ENCODE measurements around the gene SHISA9.

SHISA9 gene

DNA sequence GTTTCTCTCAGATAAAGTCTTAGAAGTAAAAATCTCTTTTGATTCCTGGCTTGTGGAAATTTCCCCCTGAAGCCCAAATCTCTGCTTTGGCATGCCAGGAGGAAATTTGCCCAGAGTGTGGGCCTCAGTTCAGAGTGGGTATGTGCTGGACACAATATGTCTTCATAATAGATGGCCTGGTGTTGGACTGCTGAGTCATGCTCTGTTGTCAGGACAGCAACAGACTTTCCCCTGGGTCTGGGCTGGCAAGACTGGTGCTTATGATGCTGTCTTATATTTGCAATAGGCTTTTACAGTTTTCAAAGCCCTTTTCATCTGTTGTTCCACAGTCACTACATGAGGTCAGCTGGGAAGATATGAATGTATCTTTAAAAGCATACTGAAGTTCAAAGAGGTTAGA lies 57.0 kb downstream of the SHISA9 start:
- TF ChIP-seq ZNF274 (IDR thresholded peaks at IDR 0.05; ENCODE audit: low read depth, low read length) = no peak
- H3K4me3 ChIP-seq (ENCODE audit: low read length) = no peak overlapping the region

DNA sequence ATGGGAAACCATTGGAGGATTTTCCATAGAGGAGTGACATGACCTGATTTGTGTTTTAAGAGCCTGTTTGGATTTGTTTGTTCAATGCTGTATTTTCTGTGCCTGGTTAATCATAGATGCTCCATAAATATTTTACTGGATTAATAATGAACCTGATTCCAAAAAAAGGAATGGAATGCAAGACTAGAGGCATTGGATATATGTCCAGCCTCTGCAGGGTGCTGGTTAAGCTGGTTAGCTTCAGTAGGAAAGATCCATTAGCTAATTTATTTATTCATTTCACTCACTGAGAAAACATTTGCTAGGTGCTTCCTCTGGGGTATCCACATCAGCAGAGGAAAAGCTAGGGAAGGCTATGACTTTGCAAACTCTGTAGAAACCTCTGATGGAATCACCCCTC lies 57.7 kb downstream of the SHISA9 start:
- no peak for TF ChIP-seq ZNF274 (IDR thresholded peaks at IDR 0.05; ENCODE audit: low read depth, low read length)

DNA sequence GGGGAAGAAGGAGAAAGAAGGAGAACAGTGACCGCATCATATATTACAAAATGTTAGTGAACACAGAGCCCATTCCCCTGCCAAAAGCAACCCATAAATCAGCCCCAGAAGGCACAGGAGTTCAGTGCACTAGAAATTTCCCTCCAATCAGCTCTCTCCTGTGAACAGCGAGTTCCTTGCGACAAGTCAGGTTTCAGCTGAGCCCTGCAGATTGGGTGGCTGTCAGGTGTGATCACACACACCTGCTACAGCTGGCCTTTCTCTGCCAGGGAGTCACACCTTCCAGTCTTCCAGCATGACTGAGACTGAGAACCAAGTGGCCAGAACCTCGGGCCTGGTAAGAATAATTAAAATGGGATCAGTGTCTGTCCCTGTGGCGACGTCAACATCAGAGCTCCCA lies 60.2 kb downstream of the SHISA9 start:
- no peak for TF ChIP-seq ZNF274 (IDR thresholded peaks at IDR 0.05; ENCODE audit: low read depth, low read length)
- H3K4me3 ChIP-seq (ENCODE audit: low read length) = no peak overlapping the region

More for the DNA sequence above, 57.7 kb downstream of the SHISA9 start:
- no peak overlapping the region for H3K4me3 ChIP-seq (ENCODE audit: low read length)

DNA sequence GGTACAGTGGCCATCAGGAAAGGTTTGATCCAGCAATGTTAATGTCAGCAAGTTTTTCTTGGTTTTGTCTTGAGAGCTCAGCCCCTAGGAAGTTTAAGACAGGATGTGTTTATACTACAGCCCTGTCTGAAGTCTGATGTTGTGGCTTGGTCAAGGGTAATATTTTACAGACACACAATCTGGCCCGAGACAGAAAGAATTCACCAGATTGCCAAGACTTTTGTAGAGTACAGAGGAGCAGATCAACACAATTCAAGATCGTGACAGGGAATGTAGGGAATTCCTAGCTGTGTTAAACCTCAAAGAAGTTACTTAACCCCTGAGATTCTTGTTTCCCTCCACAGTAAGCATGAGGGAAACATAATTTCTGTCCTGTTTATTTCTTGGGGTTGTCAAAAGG lies 63.1 kb downstream of the SHISA9 start:
- H3K4me3 ChIP-seq (ENCODE audit: low read length) = no peak overlapping the region
- TF ChIP-seq ZNF274 (IDR thresholded peaks at IDR 0.05; ENCODE audit: low read depth, low read length) = no peak

DNA sequence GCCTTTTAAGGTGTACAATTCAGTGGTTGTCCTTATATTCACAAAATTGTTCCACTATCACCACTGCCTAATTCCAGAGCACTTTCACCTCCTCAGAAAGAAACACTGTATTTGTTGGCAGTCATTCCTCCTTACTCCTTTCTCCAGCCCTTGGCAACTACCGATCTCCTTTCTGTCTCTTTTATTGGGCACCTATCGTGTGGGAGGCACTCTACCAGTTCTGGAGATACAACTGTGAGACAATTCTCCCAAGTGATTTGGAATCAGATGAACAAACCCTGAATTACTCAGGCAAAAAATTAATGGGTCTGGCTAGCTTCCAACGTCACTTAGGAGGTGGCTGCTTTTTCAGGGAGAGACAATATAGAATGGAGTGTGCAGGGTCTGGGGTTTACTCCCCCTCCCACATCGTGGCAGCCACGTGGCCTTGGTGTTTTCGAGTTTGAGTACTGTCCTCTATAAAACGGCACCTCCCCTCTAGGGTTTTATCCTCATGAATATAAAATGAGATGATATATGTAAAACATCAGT lies 63.9 kb downstream of the SHISA9 start:
- no peak overlapping the region for H3K4me3 ChIP-seq (ENCODE audit: low read length)
- TF ChIP-seq ZNF274 (IDR thresholded peaks at IDR 0.05; ENCODE audit: low read depth, low read length) = no peak

DNA sequence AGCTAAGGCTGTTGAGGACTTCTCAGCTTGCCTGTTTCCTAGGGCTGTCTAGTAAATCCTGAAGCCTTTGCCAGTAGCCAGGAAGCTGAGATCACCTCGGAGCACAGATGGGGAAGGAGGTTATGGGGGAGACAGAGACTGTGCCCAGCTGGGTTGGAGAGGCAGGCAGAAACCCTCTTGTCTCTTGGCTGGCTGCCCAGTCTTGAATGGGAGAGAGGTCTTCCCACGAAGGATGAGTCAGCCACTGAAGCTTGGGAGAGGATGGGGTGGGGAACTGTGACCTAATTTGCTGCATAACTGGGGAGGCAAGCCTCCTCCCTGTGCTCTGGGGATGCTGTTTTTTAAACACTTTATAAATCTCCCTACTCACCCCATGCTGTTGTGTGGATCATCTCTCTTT lies 69.8 kb downstream of the SHISA9 start:
- H3K4me3 ChIP-seq (ENCODE audit: low read length) = no peak overlapping the region
- no peak for TF ChIP-seq ZNF274 (IDR thresholded peaks at IDR 0.05; ENCODE audit: low read depth, low read length)

DNA sequence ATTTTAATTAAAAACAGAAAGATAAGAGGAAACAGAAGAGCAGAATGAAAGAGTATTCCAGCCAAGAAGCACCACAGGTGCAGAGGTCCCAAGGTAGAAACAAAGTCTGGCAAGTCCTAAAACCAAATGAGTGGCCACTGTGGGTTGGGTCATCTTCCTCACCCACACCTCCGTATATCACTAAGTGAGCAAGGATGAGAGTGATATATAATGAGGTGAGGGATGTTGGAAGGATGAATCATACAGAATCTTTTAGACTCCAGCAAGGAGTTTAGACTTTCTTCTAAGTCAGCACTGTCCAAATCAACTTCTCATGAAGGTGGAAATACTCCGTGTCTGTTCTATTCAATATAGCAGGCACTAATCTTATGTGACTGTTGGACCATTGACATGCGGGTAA lies 70.8 kb downstream of the SHISA9 start:
- TF ChIP-seq ZNF274 (IDR thresholded peaks at IDR 0.05; ENCODE audit: low read depth, low read length) = no peak
- no peak overlapping the region for H3K4me3 ChIP-seq (ENCODE audit: low read length)

DNA sequence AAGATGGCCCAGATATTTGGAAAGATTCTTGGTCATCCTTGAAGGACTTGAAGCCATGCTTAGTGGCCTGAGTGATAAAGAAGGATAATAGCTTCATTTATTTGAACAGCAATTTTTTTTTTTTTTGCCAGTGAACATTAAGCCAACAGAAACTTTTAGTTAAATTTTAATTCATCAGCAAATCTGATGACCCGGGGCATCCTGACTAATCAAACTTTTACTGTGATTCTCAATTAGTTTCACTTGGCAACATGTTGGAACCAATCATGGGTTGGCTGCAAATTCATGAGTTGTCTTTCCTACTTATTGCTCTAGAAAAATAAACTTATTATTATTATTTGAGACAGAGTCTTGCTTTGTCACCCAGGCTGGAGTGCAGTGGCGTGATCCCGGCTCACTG lies 74.4 kb downstream of the SHISA9 start:
- no peak overlapping the region for H3K4me3 ChIP-seq (ENCODE audit: low read length)
- no peak for TF ChIP-seq ZNF274 (IDR thresholded peaks at IDR 0.05; ENCODE audit: low read depth, low read length)

DNA sequence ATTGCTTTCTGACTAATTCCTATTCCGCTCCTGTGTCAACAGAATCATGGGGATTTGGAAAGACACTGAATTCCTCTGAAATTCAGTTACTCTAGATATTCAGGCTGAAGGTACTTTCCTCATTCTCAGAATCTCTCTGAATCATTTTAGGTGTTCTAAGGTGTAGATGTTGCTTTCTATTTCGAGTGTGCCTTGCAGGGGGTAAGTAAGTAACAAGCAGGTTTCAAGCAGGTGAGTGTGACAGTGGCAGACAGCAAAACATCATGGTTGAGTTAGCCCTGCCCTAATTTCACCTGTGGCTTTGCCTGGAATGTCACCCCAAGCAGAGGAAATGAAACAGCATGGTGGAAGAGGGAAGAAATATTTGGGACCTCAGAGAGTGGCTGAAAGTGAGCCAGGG lies 75.1 kb downstream of the SHISA9 start:
- TF ChIP-seq ZNF274 (IDR thresholded peaks at IDR 0.05; ENCODE audit: low read depth, low read length) = no peak
- no peak overlapping the region for H3K4me3 ChIP-seq (ENCODE audit: low read length)

DNA sequence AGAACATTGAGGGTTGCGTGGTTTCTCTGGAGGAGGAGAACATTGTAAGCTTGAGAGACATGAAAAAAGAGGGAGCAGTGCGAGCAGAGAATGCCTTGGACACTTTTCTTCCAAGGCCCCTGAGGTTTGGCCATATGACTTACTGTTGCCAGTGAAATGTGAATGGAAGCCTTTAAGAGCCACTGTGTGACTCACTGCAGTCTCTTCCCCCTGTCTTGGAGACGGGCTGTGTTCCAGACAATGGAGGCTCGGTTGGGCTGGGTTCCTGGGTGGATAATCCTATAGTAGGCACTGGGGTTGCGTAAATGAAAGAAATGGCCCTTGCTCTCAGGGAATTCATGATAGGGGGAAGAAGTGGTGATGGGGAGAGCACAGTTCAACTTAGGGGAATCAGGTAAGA lies 75.5 kb downstream of the SHISA9 start:
- no peak for TF ChIP-seq ZNF274 (IDR thresholded peaks at IDR 0.05; ENCODE audit: low read depth, low read length)
- no peak overlapping the region for H3K4me3 ChIP-seq (ENCODE audit: low read length)

DNA sequence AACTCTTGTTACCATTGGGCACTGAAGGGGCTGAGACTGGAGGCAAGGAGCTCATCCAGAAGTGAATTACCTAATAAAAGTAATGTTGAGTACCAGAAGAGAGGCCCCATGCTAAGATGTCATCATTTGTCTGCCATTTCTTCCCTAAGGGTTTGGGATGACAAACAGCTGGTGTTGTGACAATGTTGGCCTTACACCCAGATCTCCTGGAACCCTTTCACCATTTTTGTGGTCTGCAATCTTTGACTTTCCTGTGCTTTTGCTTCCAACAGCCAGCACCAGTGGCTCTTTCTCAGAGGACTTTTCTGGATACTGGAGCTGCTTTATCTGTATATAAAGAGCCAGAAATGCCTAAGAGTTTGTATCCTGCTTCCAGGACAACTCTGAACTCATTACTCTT lies 84.1 kb downstream of the SHISA9 start:
- H3K4me3 ChIP-seq (ENCODE audit: low read length) = no peak overlapping the region
- no peak for TF ChIP-seq ZNF274 (IDR thresholded peaks at IDR 0.05; ENCODE audit: low read depth, low read length)

DNA sequence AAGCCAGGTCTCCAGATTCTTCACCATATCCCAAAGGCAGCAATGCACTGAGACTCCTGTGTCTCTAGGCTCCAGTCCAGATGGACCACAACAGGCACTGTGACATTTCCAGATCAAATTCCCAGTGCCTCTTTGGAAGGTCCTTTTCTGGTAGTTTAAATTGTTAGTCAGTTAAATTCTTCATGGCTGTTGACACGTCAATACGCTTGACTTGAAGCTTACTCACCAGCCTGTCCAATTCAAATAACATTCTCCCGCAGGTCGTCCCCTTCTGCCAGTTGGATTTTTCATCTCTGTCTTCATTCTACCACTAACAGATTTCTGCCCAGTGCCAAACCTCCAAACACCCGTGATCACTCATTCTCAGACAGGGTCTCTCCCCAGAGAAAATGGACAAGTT lies 86.7 kb downstream of the SHISA9 start:
- no peak for TF ChIP-seq ZNF274 (IDR thresholded peaks at IDR 0.05; ENCODE audit: low read depth, low read length)
- H3K4me3 ChIP-seq (ENCODE audit: low read length) = no peak overlapping the region

DNA sequence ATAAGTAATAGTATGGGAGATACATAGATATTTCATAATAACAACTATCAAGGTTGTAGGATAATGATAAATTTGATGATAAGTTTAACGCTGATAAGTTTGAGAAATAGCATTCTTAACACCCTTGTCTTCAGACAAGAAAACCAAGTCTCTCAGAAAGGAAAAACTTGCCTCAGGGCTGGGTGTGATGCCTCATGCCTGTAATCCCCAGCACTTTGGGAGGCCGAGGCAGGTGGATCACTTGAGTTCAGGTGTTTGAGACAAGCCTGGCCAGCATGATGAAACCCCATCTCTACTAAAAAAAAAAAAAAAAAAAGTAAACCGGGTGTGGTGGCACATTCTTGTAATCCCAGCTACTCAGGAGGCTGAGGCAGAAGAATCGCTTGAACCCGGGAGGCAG lies 90.7 kb downstream of the SHISA9 start:
- no peak for TF ChIP-seq ZNF274 (IDR thresholded peaks at IDR 0.05; ENCODE audit: low read depth, low read length)
- no peak overlapping the region for H3K4me3 ChIP-seq (ENCODE audit: low read length)

DNA sequence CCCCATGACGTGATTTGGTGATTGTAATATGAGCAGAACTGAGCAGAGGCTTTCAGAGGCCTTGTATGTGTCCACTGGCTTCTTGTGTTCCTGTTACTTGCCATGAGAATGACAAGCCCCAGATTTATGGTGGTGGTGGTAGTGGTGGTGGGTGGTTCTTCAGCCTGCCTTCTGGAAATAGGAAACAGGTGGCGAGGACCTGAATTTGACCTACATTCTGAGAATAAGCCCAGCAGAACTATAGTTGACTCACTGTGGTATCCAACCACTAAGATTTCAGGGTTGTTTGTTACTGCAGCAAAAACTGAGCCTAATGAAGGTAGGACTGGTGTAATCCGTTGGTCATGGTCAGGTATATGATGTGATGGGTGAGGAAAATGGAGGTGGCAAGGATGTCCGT lies 93.0 kb downstream of the SHISA9 start:
- TF ChIP-seq ZNF274 (IDR thresholded peaks at IDR 0.05; ENCODE audit: low read depth, low read length) = no peak

DNA sequence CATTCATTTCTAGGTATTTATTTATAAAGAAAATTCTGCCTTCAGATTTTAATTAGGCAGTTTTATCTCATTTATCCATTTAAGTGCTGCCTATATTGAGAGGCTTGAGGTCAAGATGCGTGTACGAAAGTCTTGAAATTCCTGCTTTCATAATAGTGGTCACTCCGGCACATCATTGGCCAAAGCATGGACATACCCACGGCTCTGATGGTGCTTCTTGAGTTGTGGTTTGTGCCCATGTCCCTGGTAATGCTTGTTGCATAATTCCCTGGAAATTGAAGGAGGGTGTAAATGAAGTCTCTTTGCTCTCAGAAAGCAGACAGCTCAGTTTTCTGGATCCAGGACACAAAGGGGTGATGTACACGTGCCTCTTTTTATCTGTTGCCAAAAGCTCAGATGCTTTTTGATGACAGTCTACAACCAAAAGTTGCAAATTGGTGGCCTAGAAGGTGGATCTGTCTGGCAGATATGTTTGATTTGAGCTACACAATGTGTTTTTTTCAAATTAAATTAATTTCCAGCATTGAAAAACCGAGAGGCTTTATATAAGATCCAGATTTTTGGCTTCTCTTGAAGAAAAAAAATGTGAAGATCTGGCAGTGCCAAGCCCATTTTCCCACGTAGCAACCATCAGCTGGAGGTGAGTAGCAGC lies 94.4 kb downstream of the SHISA9 start:
- TF ChIP-seq ZNF274 (IDR thresholded peaks at IDR 0.05; ENCODE audit: low read depth, low read length) = no peak
- no peak overlapping the region for H3K4me3 ChIP-seq (ENCODE audit: low read length)

More for the DNA sequence above, 93.0 kb downstream of the SHISA9 start:
- H3K4me3 ChIP-seq (ENCODE audit: low read length) = no peak overlapping the region
